AG09309 (cell line): ENCODE data around the gene THEM4.
"Not testable (repeated sequence)": the region's sequence is repeated elsewhere in the genome, so short reads cannot be mapped to it uniquely, and the experiment has no call there.

Source experiments
- DNase-seq: peaks from one replicate; pipeline ENCODE4 v3.0.0-alpha.2; 2010; ENCODE audit warnings: low read depth
- H3K4me3 ChIP-seq: 2 replicates; pipeline ENCODE4 v1.5.1; 2011; ENCODE audit warnings: mild to moderate bottlenecking, low read depth, low read length, moderate library complexity; ENCODE audit not compliant: control insufficient read depth
- CTCF ChIP-seq: IDR thresholded peaks from 2 replicates; pipeline ENCODE4 v1.5.1; 2011; ENCODE audit warnings: mild to moderate bottlenecking, low read depth, low read length, inconsistent platforms; ENCODE audit not compliant: insufficient read depth, control insufficient read depth; ENCODE audit errors: missing control alignments

THEM4 gene

GRCh38 chr1:151887028-151887427, 22.3 kb downstream of the THEM4 start:
- no peak for TF ChIP-seq CTCF
- no peak overlapping the region for H3K4me3 ChIP-seq
- DNase-seq: peak; percentile 45

- no peak for DNase-seq
- H3K4me3 ChIP-seq: no peak overlapping the region
- no peak for TF ChIP-seq CTCF
These were observed 23.8 kb downstream of the THEM4 start for GRCh38 chr1:151885479-151885878.

DNA sequence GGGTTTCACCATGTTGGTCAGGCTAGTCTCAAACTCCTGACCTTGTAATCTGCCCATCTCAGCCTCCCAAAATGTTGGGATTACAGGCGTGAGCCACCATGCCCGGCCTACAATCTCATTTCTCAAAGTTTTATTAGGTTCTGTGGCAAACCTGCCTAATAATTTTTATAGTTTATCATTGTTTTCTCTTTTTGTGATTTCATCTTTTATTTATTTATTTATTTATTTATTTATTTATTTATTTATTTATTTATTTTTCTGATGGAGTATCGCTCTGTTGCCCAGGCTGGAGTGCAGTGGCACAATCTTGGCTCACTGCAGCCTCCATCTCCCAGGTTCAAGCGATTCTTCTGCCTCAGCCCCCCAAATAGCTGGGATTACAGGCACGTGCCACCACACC, 24.4 kb downstream of the THEM4 start:
- H3K4me3 ChIP-seq, DNase-seq: not testable (repeated sequence)

DNA sequence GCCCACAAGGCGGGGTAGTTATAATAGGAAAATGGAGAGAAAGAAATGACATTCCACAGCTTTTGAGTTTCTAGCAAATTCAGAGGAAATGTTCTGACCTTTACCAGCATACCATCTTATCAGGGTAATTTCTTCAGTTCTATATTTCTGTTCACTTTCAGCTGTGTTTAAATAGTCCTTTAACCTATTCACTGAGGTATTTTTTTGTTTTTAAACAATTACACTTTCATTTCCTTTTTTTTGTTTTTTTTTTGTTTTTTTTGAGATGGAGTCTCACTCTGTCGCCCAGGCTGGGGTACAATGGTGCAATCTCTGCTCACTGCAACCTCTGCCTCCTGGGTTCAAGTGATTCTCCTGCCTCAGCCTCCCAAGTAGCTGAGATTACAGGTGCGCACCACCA, 24.9 kb downstream of the THEM4 start:
- not testable (repeated sequence) for DNase-seq, H3K4me3 ChIP-seq

- not testable (repeated sequence) for DNase-seq, H3K4me3 ChIP-seq
These were observed 25.4 kb downstream of the THEM4 start for GRCh38 chr1:151883898-151884297.

GRCh38 chr1:151882918-151883317, 26.4 kb downstream of the THEM4 start:
- not testable (repeated sequence) for H3K4me3 ChIP-seq, DNase-seq

- DNase-seq: no peak
- H3K4me3 ChIP-seq: no peak overlapping the region
- TF ChIP-seq CTCF: no peak
These were observed 26.8 kb downstream of the THEM4 start for GRCh38 chr1:151882466-151882865.

- no peak overlapping the region for H3K4me3 ChIP-seq
- no peak for DNase-seq
- no peak for TF ChIP-seq CTCF
These were observed 27.8 kb downstream of the THEM4 start for GRCh38 chr1:151881479-151881878.

- TF ChIP-seq CTCF: no peak
- DNase-seq: no peak
- H3K4me3 ChIP-seq: no peak overlapping the region
These were observed 33.8 kb downstream of the THEM4 start for GRCh38 chr1:151875419-151876097.

GRCh38 chr1:151872776-151873175, 36.5 kb downstream of the THEM4 start:
- not testable (repeated sequence) for H3K4me3 ChIP-seq, DNase-seq
